Mammary epithelial cell (primary cell): ENCODE measurements around the gene FRY.

Experiments
- CTCF ChIP-seq, 2 donors: IDR thresholded peaks in 1 of 2; conservative IDR thresholded peaks in 1 of 2; 2 replicates each; pipeline ENCODE4 v1.5.1; 2011 to 2012; ENCODE audit warnings: inconsistent platforms in 2 of 2, low read length in 2 of 2, mild to moderate bottlenecking in 2 of 2, control low read depth in 1 of 2, low read depth in 1 of 2; ENCODE audit not compliant: insufficient read depth in 1 of 2; ENCODE audit errors: extremely low read depth in 1 of 2
- EZH2 ChIP-seq: IDR thresholded peaks from 2 replicates; pipeline ENCODE4 v1.6.1; 2012; ENCODE audit warnings: low read length, inconsistent platforms, borderline replicate concordance

- no peak for TF ChIP-seq CTCF (conservative IDR thresholded peaks at IDR 0.05 in 1 of 2, IDR thresholded peaks at IDR 0.05 in 1 of 2; ENCODE audit: extremely low read depth in 1 of 2, insufficient read depth in 1 of 2, low read depth in 1 of 2, low read length in 2 of 2)
- no peak for TF ChIP-seq EZH2
These were observed 109.9 kb downstream of the FRY start for GRCh38 chr13:32141462-32141861.
